Measurements from ENCODE around the gene CCT4.
A peak's percentile ranks its signal among the peaks of the same experiment; 100 is the strongest.
"Not testable (repeated sequence)": the region's sequence is repeated elsewhere in the genome, so short reads cannot be mapped to it uniquely, and the experiment has no call there.

The CCT4 gene

DNA sequence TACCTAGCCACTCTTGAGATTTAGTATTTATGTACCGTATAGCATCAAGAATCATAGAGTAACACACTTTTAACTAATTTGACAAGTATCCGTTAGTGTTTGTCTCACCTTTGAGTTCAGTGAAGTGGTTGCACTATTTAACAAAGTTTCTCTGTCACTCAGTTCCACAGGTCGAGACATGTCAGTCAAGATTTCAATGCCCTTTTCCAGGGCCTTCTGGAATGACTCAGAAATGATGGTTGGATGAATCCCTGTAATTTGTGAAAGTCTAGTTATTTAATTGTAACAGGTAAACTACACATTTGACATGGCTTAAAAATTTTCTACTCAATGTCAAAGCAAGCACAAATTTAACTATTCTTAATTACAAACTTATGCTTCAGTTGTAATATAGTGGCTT lies 9.7 kb downstream of the CCT4 start:
- DNase-seq = no peak

DNA sequence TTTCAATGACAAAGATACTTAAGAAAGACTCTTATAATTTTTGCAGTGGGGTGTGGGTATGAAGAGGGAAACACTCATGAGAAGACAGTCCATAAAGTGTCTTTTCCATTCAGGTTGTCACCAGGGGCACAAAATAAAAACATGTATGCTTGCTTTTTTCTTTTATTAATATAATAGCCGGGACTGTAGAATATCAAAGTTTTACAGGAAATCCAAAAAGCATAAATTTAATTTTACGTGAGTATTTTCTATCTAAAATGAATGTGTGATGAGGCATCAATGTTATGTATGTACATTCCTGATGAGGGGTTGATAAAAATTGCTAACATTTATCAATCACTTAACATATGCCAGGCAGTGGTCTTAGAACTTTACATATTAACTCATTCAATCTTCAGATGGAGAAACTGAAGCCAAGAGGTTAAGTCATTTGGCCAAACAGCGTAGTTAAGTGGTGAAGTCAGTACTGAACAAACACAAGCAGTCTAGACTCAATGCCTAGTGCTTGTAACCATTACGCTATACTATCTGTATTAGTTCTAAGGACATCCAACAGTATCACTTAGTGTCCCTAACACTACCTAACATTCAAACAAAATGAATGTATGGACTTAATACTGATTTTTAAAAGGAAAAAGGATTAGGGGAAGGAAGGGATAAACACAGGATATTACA lies 10.7 kb downstream of the CCT4 start:
- no peak for DNase-seq

DNA sequence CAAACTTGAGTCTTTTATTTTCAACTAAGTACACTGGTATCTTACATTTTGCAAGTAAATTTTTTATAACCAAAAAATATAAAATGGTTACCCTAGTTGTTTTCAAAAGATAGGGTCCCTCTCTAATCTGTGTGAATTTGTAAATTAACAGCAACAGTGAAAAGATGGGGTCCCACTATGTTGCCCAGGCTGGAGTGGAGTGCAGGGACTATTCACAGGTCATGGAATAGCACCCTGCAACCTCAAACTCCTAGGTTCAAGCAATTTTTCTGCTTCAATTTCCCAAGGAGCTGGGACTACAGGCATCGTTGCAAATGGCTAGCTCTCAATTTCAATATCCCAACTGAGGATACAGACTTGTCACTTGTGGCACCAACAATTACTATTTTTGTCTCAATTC lies 12.1 kb downstream of the CCT4 start:
- no peak for DNase-seq

DNA sequence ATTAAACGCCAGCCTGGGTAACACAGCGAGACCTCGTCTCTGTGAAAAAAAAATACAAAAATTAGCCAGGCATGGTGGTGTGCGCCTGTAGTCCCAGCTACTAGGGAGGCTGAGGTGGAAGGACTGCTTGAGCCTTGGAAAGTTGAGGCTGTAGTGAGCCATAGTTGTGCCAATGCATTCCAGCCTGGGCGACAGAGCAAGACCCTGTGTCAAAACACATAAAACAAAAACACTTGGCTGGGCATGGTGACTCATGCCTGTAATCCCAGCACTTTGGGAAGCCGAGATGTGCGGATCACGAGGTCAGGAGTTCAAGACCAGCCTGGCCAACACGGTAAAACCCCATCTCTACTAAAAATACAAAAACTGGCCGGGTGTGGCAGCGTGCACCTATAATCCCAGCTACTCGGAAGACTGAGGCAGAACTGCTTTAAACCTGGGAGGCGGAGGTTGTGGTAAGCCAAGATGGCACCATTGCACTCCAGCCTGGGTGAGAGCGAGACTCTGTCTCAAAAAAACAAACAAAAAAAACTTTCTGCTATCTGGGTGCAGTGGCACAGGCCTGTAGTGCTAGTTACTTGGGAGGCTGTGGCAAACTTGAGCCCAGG lies 21.9 kb downstream of the CCT4 start:
- DNase-seq = not testable (repeated sequence)

DNA sequence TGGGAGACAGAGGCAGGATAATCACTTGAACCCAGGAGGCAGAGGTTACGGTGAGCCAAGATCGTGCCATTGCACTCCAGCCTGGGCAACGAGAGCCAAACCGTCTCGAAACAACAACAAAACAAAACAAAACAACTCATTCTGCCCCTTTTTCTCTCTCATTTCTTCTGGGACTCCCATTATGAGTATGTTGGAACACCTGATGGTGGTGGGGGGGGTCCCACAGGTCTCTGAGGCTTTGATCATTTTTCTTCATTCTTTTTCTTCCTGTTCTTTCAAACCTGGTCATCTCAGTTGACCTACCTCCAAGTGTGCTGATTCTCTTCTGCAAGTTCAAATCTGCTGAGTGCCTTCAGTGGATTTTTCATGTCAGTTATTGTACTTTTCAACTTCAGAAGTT lies 26.4 kb downstream of the CCT4 start:
- no peak for DNase-seq

DNA sequence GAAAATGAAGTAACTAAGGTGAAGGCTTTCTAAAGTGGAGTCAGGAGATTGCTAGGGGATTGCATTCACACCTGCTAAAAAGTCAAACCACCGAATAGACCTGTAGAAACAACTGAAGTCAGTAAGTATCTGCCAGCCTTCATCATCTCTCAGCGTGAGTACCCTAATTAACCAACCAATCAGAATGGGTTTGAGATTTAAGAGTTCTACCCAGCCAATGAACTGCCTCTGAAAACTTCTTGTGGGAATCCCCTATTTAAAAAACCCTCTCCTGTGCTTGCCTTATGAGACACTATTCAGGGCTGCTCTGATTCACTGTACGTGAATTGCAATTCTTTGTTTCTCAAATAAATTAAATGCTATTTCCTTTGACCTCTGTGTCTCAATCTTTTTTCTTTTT lies 31.2 kb downstream of the CCT4 start:
- no peak for DNase-seq

DNA sequence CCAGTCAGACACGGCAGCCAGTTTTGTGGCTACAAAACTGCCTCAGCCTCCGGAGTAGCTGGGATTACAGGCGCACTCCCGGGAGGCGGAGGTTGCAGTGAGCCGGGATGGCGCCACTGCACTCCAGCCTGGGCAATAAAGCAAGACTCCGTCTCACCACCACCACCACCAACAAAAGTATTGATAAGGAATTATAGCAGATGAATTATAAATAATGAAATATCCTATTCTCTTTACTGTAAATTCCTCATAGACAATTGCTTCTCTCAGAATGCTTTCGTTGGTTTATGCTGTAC lies 33.2 kb downstream of the CCT4 start:
- no peak for DNase-seq

DNA sequence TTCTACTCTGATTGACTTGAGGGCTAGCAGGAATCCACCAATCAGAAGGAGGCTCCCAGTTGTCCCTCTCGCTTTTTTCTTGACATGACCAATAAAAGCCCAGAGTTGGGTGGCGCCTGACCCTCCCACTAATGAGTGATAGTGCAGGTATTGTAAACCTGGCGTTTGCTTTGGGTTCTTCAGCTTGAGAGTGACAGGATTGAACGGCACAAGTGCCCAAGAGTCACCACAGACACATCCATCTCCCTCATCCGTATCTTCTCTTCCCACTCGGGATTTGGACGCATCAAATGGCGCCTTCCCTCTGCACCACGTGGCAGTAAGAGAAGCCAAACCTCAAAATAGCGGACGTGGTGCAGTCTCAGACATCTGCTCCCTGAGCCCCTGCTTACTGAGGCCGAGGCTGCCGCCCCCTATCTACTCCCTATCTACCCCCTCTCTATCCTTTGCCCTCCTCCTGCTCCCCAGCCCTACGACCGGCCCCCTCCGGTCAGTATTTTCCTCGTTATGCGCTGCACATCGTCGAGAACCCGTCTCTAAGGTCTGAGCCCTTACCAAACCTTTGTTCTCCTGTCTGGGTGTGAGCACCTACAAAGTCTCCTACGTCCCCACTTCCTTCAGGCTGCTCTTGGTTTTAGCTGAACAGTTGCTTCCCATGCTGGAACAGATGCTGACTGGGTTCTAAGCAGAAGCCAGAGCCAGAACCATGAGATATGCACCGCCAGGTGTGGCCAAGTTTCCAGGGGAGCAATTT lies 33.7 kb downstream of the CCT4 start:
- peak; percentile 77 for DNase-seq

DNA sequence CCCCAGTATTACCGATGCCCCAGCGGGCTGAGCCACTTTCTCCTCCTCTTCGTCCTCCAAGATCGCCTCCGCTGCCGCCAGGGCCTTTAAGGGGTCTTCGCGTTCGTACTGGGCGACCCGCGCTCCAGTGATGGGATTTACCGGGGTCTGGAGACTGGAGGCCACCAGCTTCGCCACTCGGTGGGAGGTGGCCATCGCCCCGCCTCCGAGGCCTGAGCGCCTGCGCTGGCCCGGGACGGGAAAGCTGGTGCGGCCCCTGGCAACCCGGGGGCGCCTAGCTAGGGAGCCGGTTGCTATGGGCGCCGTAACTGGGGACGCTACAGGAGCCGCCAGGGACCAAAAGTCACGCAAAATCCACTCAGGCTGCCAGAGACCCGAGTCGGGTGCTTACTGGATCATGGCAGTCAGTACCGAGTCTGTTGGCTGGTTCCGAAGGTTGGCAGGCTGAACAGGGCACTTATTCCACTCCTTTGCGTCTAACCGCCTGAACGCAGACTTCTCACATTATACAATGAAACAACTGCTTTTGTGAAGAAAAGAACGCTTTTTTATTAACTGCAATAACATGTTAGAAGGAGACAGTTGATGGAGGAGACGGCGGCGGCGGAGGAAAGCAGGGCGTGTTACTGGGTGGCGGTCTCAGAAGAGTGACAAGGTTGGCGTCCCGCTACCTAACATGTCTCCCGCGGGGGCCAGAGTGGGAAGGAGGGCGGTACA lies 34.5 kb downstream of the CCT4 start, which contains the start of gene FAM161A:
Gene FAM161A (minus strand): TSS at position 214 of the 717 bp plus-strand sequence. CDS start 19 bp downstream, at position 195.
- DNase-seq = peak; percentile 59

DNA sequence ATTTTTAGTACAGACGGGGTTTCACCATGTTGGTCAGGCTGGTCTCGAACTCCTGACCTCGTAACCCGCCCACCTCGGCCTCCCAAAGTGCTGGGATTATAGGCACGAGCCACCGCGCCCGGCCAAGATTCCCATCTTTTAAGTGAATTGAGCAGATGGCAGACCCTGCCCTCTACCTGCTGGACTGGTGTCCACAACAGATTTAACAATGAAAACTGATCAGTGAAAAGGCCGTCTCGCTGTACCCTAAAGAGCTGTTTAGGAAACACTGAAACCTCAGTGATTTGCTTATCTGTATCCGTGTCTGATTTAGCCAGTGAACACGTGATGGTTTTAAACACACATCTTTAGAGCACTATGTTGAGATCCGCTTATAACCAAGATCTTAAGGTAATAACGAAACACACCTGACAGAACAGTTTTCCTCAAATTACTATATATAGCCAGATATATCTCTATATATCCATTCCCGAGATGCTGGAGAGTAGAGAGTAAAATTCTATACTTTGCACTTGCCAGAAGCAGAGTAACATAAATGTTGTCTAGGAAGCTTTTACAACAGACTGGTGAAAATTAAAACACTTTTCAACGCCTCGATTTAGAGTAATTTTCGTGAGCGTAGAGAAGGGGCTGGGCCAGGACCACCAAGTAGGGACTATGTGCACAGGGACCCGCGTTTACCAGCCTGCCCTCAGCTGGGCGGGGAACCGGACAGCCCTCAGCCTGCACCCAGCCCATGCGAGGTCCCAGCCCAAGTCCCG lies 35.2 kb downstream of the CCT4 start:
- no peak for DNase-seq

DNA sequence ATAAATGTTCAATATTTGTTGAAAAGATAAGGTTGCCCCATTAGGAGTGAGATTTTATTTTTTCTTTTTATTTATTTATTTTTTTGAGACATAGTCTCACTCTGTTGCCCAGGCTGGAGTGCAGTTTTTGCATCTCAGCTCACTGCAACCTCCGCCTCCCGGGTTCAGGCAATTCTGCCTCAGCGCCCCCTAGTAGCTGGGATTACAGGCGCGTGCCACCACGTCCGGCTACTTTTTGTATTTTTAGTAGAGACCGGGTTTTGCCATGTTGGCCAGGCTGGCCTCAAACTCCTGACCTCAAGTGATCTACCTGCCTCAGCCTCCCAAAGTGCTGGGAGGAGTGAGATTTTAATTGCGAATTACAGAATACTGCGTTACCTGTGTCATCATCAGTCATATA lies 37.2 kb downstream of the CCT4 start:
- DNase-seq = not testable (repeated sequence)

DNA sequence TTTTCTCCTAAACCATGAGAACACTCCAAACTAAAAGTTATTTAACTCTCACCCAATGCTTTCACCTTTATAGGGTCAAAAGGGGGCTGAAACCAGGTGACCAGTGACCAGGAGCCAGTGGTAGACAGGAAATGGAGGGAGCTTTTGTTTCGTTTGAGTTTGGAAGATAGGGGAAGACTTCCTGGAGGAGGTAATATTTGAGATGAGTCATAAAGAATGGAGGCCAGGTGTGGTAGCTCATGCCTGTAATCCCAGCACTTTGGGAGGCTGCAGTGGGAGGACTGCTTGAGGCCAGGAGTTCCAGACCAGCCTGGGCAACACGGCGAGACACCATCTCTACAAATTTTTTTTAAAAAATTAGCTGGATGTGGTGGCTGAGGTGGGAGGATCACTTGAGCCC lies 43.1 kb downstream of the CCT4 start:
- no peak for DNase-seq

DNA sequence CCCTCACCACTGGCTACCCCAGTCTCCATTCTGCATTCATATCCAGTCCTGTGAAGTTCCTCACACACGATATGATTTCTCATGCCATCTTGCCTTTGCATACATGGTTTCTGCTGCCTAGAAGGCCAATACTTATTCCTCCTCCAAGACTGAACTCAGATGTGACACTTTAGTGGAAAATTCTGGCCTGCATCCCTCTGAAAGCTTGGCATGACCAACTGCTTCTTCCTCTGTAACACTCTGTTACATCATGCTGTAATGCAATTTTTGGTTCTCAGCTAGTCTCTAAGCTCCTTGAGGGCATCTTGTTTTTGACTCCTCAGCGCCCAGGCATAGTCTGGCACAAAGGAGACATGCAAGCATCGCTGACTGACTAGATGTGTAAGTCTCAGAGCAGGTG lies 47.2 kb downstream of the CCT4 start:
- DNase-seq = no peak

DNA sequence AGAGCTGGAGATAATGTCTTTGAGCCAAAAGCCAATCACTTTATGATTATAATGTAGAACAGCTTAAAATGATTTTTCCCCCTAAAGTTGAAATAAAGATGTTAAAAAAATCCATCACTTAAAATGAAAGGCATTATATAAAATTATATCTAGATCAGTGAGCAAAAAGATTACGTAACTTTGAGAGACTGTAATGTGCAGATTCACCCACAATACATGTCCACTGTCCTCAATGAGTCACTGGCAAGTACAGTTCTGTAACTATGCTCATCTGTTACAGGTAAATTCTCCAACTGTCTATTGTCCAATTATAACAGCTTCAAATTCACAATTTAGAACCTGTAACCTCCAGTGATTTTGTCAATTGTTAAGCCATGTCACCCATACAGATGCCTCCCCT lies 53.6 kb downstream of the CCT4 start:
- DNase-seq = no peak

DNA sequence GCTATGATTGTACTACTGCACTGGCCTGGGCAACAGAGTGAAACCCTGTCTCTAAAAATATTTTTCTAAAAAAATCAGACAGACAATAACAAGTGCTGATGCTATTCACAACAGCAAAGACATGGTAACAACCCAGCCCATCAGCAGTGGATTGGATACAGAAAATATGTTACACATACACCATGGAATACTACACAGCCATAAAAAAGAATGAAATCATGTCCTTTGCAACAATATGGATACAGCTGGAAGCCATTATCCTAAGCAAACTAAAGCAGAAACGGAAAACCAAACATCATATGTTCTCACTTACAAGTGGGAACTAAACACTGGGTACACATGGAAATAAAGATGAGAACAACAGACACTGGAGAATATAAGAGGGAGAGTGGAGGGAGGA lies 54.5 kb downstream of the CCT4 start:
- no peak for DNase-seq

DNA sequence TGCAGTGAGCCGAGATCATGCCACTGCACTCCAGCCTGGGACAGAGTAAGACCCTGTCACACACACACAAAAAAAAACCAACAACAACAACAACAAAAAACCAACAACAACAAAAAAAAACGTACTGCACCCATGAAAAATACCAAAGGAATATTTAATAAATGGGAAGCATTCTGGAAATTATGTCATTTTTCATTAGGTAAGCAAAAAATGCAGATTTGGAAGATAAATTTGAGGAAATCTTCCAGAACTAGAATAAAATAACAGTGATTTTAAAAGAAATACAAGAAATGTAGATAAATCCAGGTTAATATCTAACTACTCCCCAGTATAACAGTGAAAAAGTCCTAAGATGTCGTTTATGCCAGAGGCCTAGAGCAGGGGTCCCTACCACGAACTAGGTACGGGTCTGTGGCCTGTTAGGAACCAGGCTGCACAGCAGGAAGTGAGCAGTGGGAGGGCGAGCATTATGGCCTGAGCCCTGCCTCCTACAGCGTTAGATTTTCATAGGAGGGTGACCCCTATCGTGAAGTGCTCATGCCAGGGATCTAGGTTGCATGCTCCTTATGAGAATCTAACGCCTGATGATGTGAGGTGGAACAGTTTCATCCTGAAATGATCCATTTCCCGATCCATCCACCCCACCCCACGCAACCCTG lies 56.1 kb downstream of the CCT4 start:
- no peak for DNase-seq

DNA sequence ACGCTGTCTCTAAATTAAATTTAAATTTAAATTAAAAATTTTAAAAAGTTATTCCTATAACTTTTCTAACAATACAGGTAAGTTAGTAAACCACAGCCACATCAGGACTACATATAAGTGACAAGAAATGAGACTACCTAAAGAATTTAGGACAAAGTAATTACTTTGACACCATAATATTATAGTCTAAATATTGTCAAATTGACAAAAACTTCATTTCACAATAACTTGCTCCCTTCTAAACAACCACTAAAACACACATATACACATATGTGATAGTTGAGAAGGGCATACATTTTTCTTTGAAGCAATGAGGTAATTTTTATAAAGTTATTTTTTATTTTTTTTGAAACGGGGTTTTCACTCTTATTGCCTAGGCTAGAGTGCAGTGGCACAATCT lies 66.2 kb downstream of the CCT4 start:
- no peak for DNase-seq
